ENCODE data around the gene ALKBH6. TPM values are rescaled to one million over a fixed set of nuclear protein-coding genes. Genes with fewer than 3 reads are reported as not detected.
A peak's percentile ranks its signal among the peaks of the same experiment; 100 is the strongest.

ALKBH6 gene
- total and polyA plus RNA-seq, 2 of the 13 experiments (the other 11 are each of a cell fraction or from before 2014, with no cell fraction given) = 13.7 to 18.1 TPM

GRCh38 chr19:36054733-36055686 lies 41.0 kb upstream of the ALKBH6 start, which contains the start of gene WDR62 (continued):
- TF ChIP-seq ZFX (CRISPR knock-in tag; IDR thresholded peaks at IDR 0.05; ENCODE audit: low read depth) (no peak), ZNF10 (CRISPR knock-in tag; IDR thresholded peaks at IDR 0.05; ENCODE audit: borderline replicate concordance, low read depth) (no peak), LCORL (IDR thresholded peaks at IDR 0.05) (no peak), LCORL (CRISPR knock-in tag; IDR thresholded peaks at IDR 0.05) (no peak), THAP9 (CRISPR knock-in tag; IDR thresholded peaks at IDR 0.05; ENCODE audit: borderline replicate concordance) (peak; percentile 62; the same call in 1 of the 2 replicates), HNRNPL (IDR thresholded peaks at IDR 0.05; ENCODE audit: low read depth, low read length) (no peak), ONECUT2 (CRISPR knock-in tag; IDR thresholded peaks at IDR 0.05) (no peak), ATF7-NPFF (CRISPR knock-in tag; IDR thresholded peaks at IDR 0.05; ENCODE audit: low read depth) (peak; percentile 42), U2AF1 (optimal IDR thresholded peaks at IDR 0.05; ENCODE audit: low read depth, low read length) (no peak), SNAI1 (CRISPR knock-in tag; IDR thresholded peaks at IDR 0.05; ENCODE audit: borderline replicate concordance) (no peak), KDM3A (CRISPR knock-in tag; IDR thresholded peaks at IDR 0.05; ENCODE audit: low read depth) (no peak), ZZZ3 (CRISPR knock-in tag; IDR thresholded peaks at IDR 0.05; ENCODE audit: borderline replicate concordance) (no peak), SMYD3 (CRISPR knock-in tag; IDR thresholded peaks at IDR 0.05) (no peak), ZNF33B (CRISPR knock-in tag; IDR thresholded peaks at IDR 0.05) (peak; percentile 3; the same call in 1 of the 2 replicates), RBM39 (IDR thresholded peaks at IDR 0.05; ENCODE audit: low read depth, low read length, poor library complexity, severe bottlenecking) (no peak), NR2C2 (CRISPR knock-in tag; IDR thresholded peaks at IDR 0.05; ENCODE audit: borderline replicate concordance) (no peak)
- TF ChIP-seq, protein P1, sequence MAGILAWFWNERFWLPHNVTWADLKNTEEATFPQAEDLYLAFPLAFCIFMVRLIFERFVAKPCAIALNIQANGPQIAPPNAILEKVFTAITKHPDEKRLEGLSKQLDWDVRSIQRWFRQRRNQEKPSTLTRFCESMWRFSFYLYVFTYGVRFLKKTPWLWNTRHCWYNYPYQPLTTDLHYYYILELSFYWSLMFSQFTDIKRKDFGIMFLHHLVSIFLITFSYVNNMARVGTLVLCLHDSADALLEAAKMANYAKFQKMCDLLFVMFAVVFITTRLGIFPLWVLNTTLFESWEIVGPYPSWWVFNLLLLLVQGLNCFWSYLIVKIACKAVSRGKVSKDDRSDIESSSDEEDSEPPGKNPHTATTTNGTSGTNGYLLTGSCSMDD (CRISPR knock-in tag; IDR thresholded peaks at IDR 0.05) = no peak
- TF ChIP-seq, protein P2, sequence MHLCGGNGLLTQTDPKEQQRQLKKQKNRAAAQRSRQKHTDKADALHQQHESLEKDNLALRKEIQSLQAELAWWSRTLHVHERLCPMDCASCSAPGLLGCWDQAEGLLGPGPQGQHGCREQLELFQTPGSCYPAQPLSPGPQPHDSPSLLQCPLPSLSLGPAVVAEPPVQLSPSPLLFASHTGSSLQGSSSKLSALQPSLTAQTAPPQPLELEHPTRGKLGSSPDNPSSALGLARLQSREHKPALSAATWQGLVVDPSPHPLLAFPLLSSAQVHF (CRISPR knock-in tag; IDR thresholded peaks at IDR 0.05) = peak; percentile 94
- TF ChIP-seq, protein P3, sequence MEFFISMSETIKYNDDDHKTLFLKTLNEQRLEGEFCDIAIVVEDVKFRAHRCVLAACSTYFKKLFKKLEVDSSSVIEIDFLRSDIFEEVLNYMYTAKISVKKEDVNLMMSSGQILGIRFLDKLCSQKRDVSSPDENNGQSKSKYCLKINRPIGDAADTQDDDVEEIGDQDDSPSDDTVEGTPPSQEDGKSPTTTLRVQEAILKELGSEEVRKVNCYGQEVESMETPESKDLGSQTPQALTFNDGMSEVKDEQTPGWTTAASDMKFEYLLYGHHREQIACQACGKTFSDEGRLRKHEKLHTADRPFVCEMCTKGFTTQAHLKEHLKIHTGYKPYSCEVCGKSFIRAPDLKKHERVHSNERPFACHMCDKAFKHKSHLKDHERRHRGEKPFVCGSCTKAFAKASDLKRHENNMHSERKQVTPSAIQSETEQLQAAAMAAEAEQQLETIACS (CRISPR knock-in tag; IDR thresholded peaks at IDR 0.05) = no peak
- TF ChIP-seq, protein P4, sequence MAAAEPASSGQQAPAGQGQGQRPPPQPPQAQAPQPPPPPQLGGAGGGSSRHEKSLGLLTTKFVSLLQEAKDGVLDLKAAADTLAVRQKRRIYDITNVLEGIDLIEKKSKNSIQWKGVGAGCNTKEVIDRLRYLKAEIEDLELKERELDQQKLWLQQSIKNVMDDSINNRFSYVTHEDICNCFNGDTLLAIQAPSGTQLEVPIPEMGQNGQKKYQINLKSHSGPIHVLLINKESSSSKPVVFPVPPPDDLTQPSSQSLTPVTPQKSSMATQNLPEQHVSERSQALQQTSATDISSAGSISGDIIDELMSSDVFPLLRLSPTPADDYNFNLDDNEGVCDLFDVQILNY (CRISPR knock-in tag; conservative IDR thresholded peaks at IDR 0.05) = peak; percentile 89
- TF ChIP-seq, protein P5, sequence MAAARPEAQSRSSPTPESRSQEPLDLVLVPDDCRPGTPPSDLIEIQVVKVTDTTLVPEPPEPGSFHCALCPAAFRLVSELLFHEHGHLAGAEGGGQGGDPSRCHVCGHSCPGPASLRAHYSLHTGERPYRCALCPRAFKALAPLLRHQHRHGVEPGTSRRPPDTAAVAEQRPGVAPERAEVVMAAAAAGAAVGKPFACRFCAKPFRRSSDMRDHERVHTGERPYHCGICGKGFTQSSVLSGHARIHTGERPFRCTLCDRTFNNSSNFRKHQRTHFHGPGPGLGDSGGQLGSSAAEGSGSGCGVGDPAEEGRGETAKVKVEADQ (CRISPR knock-in tag; IDR thresholded peaks at IDR 0.05; ENCODE audit: borderline replicate concordance) = peak; percentile 0; the same call in 1 of the 2 replicates

Data from HepG2 (cell line).